HG03060 (cell line): ENCODE measurements around the gene KCNH3.
"Not testable (repeated sequence)": the region's sequence is repeated elsewhere in the genome, so short reads cannot be mapped to it uniquely, and the experiment has no call there.

ENCODE experiments used
- ATAC-seq: cut with Tn5 transposase; IDR thresholded peaks from one replicate; pipeline ENCODE4 v1.9.1; 2021; ENCODE audit warnings: low read depth, moderate number of reproducible peaks; ENCODE audit not compliant: unreplicated experiment

Gene KCNH3, protein sequence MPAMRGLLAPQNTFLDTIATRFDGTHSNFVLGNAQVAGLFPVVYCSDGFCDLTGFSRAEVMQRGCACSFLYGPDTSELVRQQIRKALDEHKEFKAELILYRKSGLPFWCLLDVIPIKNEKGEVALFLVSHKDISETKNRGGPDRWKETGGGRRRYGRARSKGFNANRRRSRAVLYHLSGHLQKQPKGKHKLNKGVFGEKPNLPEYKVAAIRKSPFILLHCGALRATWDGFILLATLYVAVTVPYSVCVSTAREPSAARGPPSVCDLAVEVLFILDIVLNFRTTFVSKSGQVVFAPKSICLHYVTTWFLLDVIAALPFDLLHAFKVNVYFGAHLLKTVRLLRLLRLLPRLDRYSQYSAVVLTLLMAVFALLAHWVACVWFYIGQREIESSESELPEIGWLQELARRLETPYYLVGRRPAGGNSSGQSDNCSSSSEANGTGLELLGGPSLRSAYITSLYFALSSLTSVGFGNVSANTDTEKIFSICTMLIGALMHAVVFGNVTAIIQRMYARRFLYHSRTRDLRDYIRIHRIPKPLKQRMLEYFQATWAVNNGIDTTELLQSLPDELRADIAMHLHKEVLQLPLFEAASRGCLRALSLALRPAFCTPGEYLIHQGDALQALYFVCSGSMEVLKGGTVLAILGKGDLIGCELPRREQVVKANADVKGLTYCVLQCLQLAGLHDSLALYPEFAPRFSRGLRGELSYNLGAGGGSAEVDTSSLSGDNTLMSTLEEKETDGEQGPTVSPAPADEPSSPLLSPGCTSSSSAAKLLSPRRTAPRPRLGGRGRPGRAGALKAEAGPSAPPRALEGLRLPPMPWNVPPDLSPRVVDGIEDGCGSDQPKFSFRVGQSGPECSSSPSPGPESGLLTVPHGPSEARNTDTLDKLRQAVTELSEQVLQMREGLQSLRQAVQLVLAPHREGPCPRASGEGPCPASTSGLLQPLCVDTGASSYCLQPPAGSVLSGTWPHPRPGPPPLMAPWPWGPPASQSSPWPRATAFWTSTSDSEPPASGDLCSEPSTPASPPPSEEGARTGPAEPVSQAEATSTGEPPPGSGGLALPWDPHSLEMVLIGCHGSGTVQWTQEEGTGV

DNA sequence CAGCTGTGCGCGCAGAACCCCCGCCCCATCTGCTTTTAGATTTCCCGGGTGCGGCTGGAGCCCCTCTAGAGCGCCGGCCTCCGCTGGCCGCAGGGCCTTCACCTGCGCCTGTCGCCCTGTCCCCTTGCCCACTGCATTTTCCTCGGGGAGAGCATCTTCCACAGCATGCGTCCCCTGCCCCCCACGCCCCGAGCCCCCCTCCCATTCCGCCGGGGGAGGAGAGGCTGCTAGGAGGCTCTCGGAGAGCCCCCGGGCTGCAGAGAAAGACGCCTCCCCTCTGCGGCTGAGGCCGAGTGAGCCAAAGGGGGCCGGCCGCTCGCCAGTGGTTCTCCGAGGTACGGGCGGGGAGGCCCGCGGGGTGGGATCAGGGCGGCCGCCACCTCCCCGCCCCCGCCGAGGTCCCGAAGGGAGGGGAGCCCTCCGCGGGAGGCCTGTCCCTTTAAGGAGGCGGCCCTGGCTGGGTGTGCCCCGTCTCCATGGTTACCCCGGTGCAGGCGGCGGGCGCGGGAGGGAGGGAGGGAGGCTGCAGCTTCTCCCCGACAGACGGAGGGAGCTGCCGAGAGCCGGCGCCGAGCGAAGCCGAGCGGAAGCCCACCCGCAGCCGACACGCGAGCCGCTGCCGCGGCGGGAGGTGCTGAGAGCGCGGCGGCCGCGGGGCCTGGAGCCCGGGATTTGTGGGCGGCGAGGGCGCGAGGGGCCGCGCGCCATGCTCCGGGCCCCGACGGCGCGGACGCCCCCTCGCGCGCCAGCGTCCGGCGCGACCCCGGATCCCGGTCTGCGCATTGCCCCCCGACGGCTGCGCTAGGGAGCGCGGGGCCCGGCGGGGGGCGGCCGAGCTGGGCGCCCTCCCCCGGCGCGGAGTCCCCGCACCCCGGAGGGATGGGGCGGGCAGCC, at the start of gene KCNH3:
KCNH3 (plus strand) TSS at position 521 of the 894 bp plus-strand sequence. CDS start 387 bp downstream, outside the sequence.
- no peak for ATAC-seq

DNA sequence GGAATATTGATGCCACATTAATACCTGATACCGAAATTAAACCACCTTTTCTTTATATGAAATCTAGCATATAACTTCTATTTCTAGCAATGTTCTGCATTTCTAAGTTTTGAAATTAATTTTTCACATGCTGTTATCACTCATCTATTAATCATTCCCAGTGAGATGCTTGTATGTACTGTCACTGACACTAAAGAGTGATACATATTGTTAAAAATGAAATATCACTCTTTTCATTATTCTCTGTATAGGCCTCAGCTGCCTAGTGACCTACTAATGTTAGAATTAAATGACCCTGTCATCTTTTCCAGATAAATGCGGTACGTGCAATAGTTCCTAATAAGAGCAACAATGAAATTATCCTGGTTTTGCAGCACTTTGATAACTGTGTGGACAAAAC, 49.7 kb upstream of the KCNH3 start:
- ATAC-seq, result no peak

DNA sequence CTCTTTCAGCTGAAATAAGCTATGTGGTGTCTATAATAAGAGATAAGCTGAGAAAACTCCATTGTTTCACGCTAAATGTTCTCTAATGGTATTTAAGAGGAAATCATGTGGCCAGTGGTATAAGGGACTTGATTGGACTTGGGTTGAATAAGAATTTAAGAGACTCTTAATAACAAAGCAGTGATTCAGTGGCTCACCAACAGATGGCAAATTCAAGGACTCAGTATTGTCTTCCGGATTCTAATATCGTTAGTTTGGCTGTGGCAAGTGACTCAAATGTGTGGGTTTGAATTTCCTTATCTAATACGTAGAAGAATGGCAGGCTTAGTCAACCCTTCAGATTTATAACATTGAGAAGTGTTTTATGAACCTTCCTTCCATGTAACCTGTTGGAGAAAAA, 49.1 kb upstream of the KCNH3 start:
- ATAC-seq, result no peak

DNA sequence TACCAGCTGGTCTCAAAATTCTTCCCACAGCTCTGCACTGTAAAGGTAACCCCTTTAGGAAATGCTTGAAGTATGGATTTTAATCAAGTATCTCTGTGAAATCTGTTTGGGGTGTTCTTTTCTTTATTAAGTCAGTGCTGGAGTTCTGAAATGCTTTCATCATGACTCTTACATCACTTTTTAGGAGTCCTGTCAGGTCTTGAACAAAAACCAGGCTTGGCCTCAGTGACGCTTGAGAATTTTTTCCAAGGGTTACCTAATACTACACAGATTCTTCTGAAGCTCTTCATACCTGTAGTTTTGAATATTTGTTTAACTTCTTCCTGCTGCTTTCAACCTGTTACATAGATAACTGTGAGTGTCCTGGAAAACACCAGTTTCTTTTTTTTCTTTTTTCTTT, 47.0 kb upstream of the KCNH3 start:
- no peak for ATAC-seq

DNA sequence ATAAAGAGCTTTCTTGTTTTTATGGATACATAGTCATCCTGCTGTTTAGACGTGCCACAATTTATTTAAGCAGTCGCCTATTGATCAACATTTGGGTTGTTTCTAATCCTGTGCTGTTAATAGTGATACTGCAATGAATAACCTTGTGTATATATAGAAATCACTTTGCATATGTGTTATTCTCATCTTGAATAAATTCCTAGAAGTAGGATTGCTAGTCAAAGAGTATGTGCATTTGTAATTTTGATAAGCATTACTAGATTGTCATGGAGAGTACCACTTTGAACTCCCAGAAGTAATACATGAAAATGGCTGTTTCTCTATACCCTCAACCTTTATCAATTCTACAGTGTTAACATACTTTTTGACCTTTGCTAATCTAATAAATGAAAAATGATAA, 44.9 kb upstream of the KCNH3 start:
- ATAC-seq, result no peak

DNA sequence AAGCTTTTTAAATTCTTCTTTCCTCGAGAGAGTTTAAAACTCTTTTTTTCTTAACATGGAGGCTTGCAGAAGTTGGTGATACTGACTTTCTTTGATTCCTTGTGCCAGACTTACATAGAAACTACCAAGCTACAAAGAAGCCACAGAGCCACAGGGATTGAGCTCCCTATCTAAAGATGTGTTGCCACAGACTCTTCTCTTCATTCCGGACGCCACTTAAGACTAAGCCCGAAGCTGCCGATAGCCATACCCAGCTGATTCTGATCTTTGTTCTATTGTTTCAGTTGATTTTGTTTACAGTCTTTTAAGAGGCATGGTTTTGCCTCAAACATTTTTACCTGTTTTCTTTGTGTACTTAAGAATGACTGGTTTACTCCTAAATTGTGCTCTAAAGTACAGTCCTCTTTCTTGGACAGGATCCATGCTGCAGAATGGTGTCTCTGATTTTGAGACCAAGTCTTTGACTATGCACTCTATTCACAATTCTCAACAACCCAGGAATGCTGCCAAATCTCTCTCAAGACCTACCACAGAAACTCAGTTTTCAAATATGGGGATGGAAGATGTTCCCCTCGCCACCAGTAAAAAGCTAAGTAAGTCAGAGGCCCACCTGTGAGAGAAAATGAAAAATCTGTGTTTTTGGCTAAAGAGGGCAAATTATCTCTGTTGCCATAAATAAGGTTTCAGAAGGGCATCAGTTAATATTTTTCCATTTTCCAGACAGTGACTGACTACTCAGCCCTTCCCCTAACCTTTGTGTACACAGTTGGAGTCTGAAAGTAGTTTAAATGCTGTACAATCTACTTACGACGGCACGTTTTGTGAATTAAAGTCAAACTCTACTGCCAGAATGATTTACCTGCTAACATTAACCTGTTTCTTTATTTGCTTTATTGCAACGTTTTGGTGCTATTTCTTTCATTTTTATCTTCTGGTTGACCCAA, 42.1 kb upstream of the KCNH3 start:
- no peak for ATAC-seq

DNA sequence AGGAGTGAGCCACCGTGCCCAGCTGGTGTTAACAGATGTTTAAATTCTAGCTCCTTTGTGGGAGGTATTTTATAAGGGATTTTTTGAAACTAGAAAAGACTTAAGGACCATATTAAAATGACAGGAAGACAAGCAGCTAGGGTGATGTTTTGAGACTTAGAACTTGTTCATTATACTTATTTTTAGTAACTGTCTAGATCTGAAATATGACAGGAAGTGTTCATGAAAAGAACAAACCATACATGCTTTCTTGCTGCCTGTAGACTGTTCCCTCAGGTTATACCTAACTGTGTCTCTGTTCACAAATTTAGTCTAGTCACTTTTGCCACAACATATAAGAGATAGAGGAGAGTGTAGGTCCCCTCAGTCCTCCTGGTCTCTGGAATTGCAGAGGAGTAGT, 36.9 kb upstream of the KCNH3 start:
- ATAC-seq, result no peak

DNA sequence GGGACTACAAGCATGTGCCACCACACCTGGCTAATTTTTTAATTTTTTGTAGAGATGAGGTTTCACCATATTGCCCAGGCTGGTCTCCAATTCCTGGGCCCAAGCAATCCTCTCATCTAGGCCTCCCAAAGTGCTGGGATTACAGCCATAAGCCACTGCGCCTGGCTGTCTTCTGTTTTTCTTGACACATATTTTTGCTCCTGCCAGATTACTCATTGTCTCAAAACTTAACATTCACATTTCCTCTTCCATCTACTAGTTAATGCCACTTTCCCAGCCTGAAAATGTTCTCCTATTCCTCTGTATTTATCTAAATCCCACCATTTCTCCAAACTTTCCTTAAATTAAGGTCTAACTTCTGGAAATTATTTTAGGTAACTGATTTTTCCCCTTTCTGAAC, 36.2 kb upstream of the KCNH3 start:
- ATAC-seq, result no peak

DNA sequence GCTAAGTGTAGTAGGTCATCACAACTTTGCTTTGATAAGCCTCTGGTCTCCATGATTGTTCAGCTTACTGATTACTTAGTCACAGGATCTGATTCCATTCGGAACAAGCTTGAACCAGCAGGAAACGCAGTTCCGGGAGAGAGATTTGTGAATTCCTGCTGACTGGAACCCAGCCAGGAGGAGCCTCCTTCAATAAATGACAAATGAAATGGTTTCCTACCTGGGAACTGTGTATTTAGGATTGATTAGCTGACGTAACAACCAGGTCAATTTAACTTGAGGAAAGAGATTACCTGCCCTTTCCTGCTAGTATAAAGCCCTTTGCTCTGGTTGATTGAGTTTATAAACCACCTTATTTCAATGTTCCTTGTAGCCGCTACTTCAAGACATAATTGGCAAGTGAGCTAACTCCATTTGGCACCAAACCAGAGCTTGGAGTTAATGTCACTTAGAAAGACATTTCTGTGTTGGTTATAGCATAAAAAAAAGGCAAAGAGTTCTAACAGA, 35.1 kb upstream of the KCNH3 start:
- ATAC-seq, result no peak

DNA sequence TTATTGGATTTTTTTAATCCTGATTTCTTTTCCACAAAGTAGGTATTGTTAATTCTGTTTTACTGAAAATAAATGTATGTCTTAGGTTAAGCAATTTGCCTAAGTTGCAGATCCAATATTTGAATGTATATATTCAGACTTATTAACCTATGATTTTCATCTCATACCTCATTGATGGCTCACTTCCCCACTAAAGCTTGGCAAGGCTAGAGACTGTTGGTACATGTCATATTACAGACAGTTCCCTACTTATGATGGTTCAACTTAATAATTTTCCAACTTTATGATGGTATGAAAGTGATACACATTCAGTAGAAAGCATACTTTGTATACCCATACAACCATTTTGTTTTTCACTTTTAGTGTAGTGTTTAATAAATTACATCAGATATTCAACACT, 33.2 kb upstream of the KCNH3 start:
- no peak for ATAC-seq

DNA sequence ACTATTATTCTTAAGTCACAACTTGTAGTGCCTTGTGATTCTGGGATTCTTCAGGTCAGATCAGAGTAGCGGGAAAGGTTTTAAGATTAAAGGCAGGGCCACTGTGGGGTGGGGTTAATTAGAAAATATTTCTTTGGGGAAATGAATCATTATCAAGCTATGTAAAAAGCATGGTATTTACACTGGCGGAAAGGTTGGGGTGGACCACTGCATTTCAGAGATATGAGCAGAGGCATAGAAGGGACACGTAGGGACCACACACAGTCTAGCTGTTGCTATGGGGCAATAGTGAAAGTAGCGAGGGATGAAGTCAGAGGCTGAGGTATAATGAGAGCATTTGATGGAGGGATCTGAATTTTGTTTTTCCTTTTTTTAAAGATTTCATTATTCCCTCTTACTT, 31.7 kb upstream of the KCNH3 start:
- ATAC-seq, result no peak

DNA sequence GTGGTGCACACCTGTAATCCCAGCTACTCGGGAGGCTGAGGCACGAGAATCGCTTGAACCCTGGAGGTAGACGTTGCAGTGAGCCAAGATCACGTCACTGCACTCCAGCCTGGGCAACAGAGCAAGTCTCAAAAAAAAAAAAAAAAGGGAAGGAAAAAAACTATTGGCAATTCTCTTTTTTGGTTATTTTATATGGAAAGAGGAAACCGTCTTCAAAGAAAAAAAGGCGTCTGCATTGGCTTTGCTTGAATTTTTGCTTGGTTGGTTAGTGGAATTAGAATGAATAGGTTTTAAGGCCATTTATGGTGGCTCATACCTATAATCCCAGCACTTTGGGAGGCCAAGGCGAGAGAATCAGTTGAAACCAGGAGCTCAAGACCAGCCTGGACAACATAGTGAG, 29.1 kb upstream of the KCNH3 start:
- not testable (repeated sequence) for ATAC-seq

DNA sequence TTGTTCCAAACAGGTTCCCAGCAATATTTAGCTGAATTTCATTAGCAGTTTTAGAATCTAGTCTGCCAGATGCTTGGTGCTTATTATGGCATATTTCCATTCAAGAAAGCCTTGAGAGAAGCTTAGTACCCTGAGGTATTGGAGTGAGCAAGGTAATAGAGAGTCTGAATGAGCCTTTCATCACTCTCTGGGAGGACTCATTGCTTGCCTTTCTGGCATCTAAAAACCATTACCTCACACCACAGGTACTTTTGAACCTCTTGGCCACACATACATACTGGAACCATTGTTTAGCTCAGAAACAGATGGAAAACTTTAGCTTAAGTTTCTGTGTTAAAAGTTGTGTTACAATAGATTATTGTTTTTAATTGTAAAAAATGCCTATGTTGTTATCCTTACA, 27.4 kb upstream of the KCNH3 start:
- no peak for ATAC-seq

DNA sequence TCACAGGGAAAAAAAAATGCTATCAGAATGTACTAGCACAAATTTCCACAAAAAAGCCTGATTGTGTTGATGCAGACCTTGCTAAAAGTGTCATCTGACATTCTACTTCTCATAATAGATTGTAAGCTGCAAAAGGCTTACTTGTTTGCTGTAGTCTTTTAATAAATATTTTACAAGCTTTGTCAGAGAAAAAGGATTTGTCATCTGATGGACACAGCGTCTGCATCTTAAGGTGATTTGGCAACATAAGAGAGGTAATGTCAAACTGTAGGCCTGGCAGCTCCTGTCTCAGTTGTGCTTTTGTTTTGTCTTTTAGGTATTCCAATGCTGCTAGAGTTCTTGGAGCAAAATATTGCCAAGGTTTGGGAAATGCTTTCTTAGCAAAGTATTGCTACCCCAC, 26.3 kb upstream of the KCNH3 start:
- no peak for ATAC-seq

DNA sequence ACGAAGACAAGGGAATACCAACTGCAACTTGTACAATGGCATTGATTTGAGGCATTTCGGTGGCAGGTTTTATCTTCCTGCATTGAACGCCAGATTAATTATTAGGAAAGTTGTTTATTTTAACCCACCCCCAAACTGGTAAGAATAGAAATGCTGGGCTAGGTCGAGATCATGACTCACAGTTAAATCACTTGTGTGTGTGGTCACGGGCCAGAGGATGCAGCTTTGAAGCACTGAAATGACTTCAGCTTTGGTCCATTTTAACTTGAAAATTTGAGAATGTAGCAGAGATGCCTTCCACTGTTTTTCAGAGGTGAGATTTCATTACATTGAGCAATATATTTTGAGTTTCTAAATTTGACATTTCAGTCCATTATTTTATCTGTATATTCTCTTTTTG, 23.6 kb upstream of the KCNH3 start:
- ATAC-seq, result no peak

DNA sequence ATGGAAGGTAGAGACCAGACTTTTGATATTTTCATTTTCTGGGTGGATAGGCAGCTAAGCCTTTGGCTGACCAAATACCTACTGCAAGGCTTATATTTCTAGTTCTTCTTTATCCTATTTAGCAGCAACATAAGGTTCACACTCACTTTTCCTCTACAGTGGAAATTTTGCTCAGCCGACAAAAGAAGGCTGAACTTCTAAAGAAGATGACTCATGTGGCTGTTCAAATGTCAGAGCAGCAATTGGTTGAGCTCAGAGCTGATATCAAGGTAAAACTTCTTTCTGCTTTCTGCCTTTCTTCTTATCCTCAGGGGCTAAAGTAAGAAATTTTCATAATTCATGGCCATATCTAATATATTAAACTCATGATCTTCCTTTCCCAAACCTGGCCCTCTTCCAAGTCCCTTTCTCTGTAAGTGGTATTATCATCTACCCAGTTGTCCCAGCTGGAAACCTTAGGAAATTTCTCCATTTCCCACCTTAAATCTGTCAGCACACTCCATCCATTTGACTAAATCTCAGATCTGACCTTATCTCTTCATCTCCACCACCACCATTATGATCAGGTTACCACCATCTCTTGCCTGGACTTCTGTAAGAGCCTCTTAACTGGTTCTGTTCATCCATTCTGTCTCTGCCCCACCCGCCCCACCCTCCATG, 19.8 kb upstream of the KCNH3 start:
- ATAC-seq, result no peak

DNA sequence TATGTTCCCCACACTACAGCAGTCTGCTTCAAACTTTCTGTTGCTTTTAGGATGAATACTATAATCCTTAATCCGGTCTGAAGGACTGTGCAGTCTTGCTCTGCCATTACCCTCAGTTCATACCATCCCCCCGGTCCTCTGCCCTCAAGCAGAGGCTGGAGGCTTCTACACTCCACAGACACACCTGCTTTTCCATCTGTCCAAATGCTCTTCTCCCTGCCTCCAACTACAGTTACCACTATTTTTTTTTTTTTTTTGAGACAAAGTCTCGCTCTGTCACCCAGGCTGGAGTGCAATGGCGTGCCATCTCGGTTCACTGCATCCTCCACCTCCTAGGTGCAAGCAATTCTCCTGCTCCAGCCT, 19.3 kb upstream of the KCNH3 start:
- no peak for ATAC-seq

DNA sequence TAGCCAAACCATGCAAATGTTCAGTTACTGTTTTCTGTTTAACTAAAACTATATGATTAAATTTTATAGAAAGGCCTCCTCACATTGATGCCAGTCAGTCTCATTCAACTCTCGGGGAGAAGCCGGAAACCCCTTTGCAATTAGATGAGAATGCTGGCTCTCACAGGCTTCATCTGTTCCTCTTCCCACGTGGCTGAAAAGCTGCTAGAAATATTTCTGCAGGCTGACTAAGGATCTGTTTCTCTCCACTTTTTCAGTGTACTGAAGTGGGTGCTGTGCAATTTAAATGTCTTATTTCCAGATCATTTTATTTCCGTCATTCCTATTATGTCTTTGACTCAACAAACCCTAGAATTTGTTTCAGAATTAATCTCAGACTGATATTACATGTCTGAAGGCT, 17.4 kb upstream of the KCNH3 start:
- no peak for ATAC-seq
